IPS-18a (cell line): ENCODE measurements around the gene FBXW8.

ENCODE experiments used
- H3K27ac ChIP-seq: one replicate; pipeline ENCODE4 v1.5.1; 2013; ENCODE audit warnings: low read length
- H3K27me3 ChIP-seq: one replicate; pipeline ENCODE4 v1.6.1; 2013; ENCODE audit warnings: mild to moderate bottlenecking, low read length; ENCODE audit not compliant: control insufficient read depth, insufficient read depth
- H3K36me3 ChIP-seq: one replicate; pipeline ENCODE4 v1.6.1; 2013; ENCODE audit warnings: low read depth, low read length; ENCODE audit not compliant: control insufficient read depth
- H3K4me1 ChIP-seq: one replicate; pipeline ENCODE4 v1.6.1; 2013; ENCODE audit warnings: low read depth, low read length; ENCODE audit not compliant: control insufficient read depth
- H3K4me3 ChIP-seq: one replicate; pipeline ENCODE4 v1.5.1; 2013; ENCODE audit warnings: low read length
- H3K9ac ChIP-seq: one replicate; pipeline ENCODE4 v1.6.1; 2013; ENCODE audit warnings: mild to moderate bottlenecking, low read length, moderate library complexity
- H3K9me3 ChIP-seq: one replicate; pipeline ENCODE4 v1.6.1; 2013; ENCODE audit warnings: low read depth, low read length; ENCODE audit not compliant: control insufficient read depth

Gene FBXW8

DNA sequence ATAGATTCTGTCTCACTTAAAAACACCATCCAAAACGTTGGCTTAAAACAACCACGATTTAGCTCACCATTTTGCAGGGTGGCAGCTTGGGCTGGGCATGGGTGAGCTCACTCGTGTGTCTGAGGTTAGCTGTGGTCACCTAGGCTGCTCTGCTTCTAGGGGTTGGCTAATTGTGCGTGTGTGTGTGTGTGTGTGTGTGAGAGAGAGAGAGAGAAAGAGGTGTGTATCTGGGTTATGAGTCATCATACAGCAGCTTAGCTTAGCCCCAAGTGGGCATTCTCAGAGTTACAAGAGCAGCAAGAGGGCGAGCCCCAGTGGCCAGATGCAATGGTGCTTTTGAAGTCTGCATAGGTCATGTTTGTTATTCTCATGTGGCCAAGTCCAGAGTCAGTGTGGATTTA is 6.0 kb downstream of the FBXW8 start:
- no peaks in the 10 kb centered on the region for H3K27me3 ChIP-seq
- no peaks in the 10 kb centered on the region for H3K36me3 ChIP-seq
- no peak overlapping the region for H3K4me3 ChIP-seq
- no peak overlapping the region for H3K27ac ChIP-seq
- H3K9me3 ChIP-seq, result no peaks in the 10 kb centered on the region
- no peak overlapping the region for H3K9ac ChIP-seq
- H3K4me1 ChIP-seq, result no peaks in the 10 kb centered on the region

DNA sequence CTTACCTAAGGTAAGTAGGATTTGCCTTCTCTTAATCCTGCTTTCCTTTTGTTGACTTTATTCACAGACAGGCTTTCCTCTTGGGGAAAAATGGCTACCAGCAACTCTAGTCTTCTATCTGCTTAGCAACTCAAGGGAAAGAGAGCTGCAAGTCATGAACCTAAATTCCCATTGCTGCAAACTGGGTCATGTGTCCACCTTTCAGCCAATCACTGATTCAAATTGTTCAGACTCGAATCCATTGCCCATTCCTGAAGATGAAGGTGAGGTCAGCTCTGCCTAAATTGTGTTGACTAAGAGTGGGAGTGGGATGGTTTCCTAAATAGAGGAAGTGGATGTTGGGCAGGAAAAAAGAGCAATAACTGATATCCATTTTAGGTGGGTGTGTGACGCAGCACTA is 7.7 kb downstream of the FBXW8 start:
- Histone ChIP-seq H3K27me3 (no peaks in the 10 kb centered on the region), H3K4me3 (no peak overlapping the region), H3K4me1 (no peaks in the 10 kb centered on the region), H3K27ac (no peak overlapping the region), H3K36me3 (no peaks in the 10 kb centered on the region), H3K9ac (no peak overlapping the region), H3K9me3 (no peaks in the 10 kb centered on the region)

DNA sequence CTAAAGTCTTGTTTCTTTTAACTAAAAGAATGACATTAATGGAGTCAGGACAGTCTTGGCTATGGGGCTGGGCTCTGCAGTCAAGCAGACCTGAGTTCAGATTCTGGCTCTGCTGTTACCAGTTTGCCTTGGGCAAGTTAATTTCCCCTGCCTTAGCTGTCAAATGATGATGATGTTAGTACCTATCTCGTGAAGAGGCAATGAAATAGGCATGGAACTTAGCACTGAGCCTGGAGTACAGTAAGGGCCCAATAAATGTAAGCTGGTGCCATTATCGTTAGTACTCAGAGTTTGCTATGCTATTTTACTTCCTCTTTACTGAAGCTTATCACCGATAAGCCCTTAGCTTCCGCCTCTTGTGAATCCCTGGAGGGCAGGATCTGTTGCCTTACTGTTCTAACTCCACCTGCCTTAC is 8.5 kb downstream of the FBXW8 start:
- H3K36me3 ChIP-seq, result no peaks in the 10 kb centered on the region
- H3K27ac ChIP-seq, result no peak overlapping the region
- H3K4me1 ChIP-seq, result no peaks in the 10 kb centered on the region
- H3K27me3 ChIP-seq, result no peaks in the 10 kb centered on the region
- H3K4me3 ChIP-seq, result no peak overlapping the region
- H3K9ac ChIP-seq, result no peak overlapping the region
- no peaks in the 10 kb centered on the region for H3K9me3 ChIP-seq

DNA sequence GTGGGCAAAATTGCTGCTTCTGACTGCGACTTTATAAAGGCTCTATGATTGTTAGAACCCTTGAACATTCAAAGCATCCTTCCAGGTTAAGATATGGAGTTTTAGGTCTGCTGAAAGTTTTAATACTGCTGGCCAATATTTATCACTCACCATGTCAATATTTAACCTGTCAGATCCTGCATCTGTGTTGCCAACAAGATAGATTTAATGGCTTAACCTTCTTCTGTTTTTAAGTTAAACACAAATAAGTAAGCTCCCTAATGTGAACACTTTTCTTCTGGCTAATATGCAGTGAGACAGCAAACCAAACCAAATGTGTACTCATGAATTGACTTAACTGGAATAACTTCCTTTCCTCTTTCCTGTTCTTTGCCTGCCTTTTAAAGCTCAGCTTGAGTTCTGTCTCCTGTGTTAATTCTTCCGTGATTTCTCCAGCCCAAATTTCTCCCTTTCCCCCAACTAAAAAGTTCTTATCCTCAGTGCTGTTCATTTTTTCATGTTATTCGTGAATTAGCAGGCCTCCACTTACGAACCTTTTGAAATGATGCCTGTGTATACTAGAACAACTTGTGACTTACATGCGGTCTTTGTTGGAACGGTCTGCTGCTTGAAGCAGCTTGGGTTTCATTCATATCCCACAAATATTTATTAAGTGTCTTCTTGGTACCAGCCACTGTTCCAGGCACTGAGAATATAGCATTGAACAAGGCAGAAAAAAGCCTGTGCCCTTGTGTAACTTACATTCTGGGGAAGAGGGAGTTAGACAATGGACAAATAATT is 9.1 kb downstream of the FBXW8 start:
- H3K4me1 ChIP-seq, result no peaks in the 10 kb centered on the region
- H3K4me3 ChIP-seq, result no peak overlapping the region
- no peak overlapping the region for H3K9ac ChIP-seq
- H3K9me3 ChIP-seq, result no peaks in the 10 kb centered on the region
- H3K27me3 ChIP-seq, result no peaks in the 10 kb centered on the region
- no peak overlapping the region for H3K27ac ChIP-seq
- no peaks in the 10 kb centered on the region for H3K36me3 ChIP-seq

DNA sequence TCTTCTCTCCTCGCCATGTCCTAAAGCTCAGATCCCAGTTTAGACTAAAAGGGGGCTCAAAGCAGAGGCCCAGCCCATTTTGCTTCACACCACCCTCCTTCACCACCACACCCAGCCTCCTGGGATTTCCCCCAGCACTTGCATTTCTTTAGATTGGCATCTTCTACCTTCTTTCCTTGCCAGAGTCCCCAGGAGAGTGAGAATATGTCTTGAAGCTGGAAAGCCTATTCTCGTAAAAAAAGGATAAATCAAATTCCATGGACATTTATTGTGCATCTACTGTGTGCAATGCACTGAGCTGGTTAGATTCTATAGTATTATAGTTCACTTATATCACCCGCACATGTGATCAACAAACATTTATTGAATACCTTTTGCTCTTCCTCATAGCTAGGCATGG is 10.2 kb downstream of the FBXW8 start:
- Histone ChIP-seq H3K27me3 (no peaks in the 10 kb centered on the region), H3K27ac (no peak overlapping the region), H3K36me3 (no peaks in the 10 kb centered on the region), H3K9me3 (no peaks in the 10 kb centered on the region), H3K4me3 (no peak overlapping the region), H3K4me1 (no peaks in the 10 kb centered on the region), H3K9ac (no peak overlapping the region)

DNA sequence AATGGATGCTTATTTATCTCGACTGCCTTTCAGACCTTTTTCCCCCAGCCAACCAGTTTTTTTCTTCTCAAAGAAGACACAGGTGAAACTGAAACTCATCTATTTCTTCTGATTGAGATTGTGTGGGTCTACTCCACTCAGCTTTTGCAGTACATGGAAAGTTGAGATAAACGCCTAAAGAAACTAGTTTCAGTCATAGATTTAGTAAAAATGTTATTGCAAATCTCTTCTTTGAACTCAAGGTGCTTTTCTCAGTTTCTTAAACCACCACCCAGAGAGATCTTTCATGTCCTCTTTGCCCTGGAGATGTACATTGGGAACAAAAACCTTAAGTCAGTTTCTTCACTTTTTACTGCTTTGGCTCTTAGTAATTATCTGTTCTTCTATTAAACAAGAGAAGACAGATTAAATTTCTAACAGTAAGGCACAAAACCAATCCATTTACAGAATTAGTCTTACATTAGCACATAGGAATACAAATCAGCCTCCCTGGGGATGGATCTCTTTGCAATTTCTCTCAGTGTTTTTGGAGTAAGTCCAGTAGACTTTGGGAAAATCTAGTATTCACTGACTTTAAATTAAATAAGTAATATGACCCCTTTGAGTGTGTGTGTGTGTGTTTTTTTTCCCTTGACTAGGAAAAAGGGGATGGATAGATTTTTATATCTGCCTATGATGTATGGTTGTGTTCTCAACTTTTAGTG is 11.6 kb downstream of the FBXW8 start:
- Histone ChIP-seq H3K4me3 (no peak overlapping the region), H3K27ac (no peak overlapping the region)

DNA sequence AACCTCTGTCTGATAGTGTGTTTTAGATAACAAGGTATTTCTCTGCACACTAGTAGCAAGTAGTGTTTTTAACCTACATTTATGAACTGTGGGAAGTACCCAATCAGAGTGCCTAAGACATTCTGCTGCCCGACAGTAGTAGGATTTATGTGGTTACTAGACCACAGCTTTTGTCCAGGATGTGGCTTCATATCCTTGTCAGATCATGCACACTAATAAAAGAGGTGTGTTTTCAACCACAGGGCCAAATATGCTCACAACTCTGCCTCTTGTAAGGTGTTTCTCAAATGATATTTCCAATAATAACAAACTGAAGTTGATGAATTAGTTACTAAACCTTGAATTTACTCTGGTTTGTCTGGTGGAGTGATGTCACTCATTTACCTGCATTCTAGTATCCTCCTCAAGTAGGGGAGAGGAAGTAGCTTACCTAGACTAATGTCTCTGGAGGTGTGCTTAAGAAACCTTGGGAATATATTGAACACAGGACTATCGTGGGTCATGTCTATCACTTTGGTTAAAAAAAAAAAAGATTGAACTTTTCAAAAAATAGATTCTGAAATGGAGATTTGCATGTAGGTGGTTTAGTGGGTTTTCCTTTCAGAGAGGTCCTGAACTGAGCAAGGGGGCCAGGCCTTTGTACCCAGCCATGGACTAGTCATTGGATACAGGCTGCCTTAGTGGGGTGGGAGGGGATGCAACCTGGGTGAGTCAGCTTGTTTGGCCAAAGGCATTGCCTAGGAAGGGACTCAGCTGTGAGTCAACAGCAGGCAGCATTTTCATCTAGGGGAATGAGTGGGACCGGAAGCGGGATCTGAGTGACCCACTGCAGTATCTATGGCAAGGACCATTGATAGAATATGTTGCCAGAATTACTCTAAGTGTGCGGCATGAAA is 14.1 kb downstream of the FBXW8 start:
- no peaks in the 10 kb centered on the region for H3K9me3 ChIP-seq
- no peak overlapping the region for H3K9ac ChIP-seq
- H3K4me1 ChIP-seq, result no peaks in the 10 kb centered on the region
- peaks cover 7% of the 10 kb centered on the region for H3K36me3 ChIP-seq
- no peak overlapping the region for H3K4me3 ChIP-seq
- H3K27ac ChIP-seq, result no peak overlapping the region
- H3K27me3 ChIP-seq, result no peaks in the 10 kb centered on the region

More for the DNA sequence above, 11.6 kb downstream of the FBXW8 start:
- Histone ChIP-seq H3K36me3 (no peaks in the 10 kb centered on the region), H3K27me3 (no peaks in the 10 kb centered on the region), H3K9me3 (no peaks in the 10 kb centered on the region), H3K4me1 (no peaks in the 10 kb centered on the region), H3K9ac (no peak overlapping the region)

DNA sequence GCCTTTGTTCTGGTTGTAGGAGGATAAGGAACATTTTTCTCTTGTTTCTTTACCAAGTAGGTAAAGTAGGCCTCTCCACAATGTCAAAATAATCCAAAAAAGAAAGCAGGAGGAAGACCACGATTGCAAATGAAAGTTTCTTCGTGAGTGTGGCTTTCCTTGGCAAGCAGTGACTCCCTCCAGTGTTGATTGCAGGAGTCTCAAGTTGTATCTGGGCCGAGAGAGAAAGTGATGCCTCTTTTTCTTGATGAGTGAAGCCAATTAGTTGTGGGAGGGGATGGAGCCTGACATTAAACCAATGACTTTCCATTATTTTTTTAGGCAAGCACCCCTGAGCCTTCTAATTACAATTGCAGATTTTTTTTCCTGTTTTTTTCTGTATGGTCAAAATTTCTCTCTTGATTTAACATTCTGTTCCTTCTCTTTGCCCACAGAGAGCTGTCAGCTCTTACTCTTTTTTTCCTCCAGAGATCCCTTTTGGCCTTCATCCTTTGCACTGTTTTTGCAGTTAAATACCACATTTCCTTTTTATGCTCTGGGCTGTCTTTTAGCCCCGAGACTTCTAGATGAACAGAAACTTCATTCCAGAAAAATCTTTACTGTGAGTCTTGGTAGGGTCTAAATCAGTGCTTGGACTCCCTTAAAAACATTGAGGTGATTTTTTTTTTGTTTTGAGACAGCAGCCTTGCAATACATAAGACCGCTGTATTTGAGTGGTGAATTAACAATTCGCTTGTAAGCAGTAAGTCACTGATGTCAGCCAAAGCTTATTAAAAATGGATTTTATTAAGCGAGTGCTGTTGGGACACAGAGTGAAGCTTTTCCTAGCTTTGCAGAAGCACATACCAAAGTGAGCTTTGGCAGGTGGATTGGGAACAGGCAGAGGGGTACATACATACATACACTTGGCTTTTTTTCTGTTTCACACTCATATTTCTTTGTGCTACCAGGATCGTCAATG is 15.8 kb downstream of the FBXW8 start:
- Histone ChIP-seq H3K4me3 (no peak overlapping the region), H3K27me3 (no peaks in the 10 kb centered on the region), H3K4me1 (no peaks in the 10 kb centered on the region), H3K9me3 (no peaks in the 10 kb centered on the region), H3K36me3 (peaks cover 7% of the 10 kb centered on the region), H3K27ac (no peak overlapping the region), H3K9ac (no peak overlapping the region)

DNA sequence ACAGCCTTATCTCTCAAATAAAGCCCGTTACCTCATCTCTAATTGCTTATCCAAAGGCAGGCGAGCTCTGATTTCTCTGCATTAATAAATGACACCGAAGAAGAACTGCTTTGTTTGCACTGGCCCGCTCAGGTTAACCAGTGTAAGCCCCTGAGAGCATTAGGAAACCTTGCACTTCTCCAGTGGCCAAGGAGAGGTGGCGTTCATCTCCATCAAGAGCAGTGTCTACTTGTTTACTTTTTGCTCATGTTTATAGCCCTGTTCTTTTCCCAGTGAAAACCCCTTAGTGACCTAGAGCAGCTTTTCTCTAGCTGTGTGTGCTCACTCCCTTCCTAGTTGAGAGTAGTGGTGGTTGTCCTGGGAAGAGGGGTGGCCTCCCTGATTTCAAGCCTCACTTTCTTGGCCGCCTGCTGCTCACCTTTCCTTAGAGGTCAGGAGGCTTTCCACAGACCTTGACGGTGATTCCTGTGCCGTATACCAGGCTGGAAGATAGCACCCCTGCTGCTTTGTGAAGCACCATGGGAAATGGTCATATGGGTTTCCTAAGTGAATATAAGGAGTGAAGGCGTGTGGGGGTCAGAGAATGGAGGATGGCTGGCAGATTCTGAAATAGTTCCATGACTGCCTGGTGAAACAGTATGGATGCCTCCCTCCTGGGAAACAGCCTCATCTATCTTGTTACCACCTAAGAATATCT is 16.6 kb downstream of the FBXW8 start:
- no peaks in the 10 kb centered on the region for H3K9me3 ChIP-seq
- peaks cover 11% of the 10 kb centered on the region for H3K36me3 ChIP-seq
- no peaks in the 10 kb centered on the region for H3K4me1 ChIP-seq
- H3K9ac ChIP-seq, result no peak overlapping the region
- no peak overlapping the region for H3K4me3 ChIP-seq
- H3K27me3 ChIP-seq, result no peaks in the 10 kb centered on the region
- H3K27ac ChIP-seq, result no peak overlapping the region

DNA sequence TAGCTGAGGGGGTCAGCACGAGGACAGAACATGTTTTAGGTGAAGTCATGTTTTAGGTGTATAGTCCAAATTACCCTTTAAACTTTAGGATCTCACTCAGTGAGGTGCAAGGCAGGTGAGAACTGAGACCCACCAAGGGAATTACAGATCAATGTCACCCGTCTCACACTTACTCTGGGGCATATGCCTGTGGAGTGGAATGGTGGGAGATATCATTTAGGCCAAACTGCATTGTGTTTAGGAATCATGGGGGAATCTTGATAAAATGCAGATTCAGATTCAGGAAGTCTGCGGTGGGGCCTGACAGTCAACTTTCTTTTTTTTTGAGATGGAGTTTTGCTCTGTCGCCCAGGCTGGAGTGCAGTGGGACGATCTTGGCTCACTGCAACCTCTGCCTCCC is 17.8 kb downstream of the FBXW8 start:
- H3K4me1 ChIP-seq, result no peaks in the 10 kb centered on the region
- H3K9ac ChIP-seq, result no peak overlapping the region
- H3K4me3 ChIP-seq, result no peak overlapping the region
- no peaks in the 10 kb centered on the region for H3K27me3 ChIP-seq
- H3K9me3 ChIP-seq, result no peaks in the 10 kb centered on the region
- no peak overlapping the region for H3K27ac ChIP-seq
- H3K36me3 ChIP-seq, result peaks cover 11% of the 10 kb centered on the region
